Measurements from ENCODE around the gene SERPINA12.

Gene SERPINA12

GRCh38 chr14:94509356-94509755, at the start of gene SERPINA12:
Gene SERPINA12 (minus strand): TSS chr14:94509469. CDS start chr14:94498397, 11,072 bp downstream.
- DNase-seq (ENCODE audit: low read depth in 2 of 2, low spot score in 1 of 2): no peak

GRCh38 chr14:94558842-94559241, 49.6 kb upstream of the SERPINA12 start:
- DNase-seq (ENCODE audit: low read depth in 2 of 2, low spot score in 1 of 2): no peak

- DNase-seq (ENCODE audit: low read depth in 2 of 2, low spot score in 1 of 2): no peak
These were observed 48.1 kb upstream of the SERPINA12 start for GRCh38 chr14:94557327-94557726.

- DNase-seq (ENCODE audit: low read depth in 2 of 2, low spot score in 1 of 2): no peak
These were observed 46.7 kb upstream of the SERPINA12 start for GRCh38 chr14:94555991-94556390.

- no peak for DNase-seq (ENCODE audit: low read depth in 2 of 2, low spot score in 1 of 2)
These were observed 40.8 kb upstream of the SERPINA12 start for GRCh38 chr14:94550041-94550440.

- peak in 1 of 2 donors; percentile 38 for DNase-seq (ENCODE audit: low read depth in 2 of 2, low spot score in 1 of 2)
These were observed 40.0 kb upstream of the SERPINA12 start for GRCh38 chr14:94548999-94549985.

- DNase-seq (ENCODE audit: low read depth in 2 of 2, low spot score in 1 of 2): no peak
These were observed 39.1 kb upstream of the SERPINA12 start for GRCh38 chr14:94548131-94548998.

- DNase-seq (ENCODE audit: low read depth in 2 of 2, low spot score in 1 of 2): no peak
These were observed 38.5 kb upstream of the SERPINA12 start for GRCh38 chr14:94547726-94548125.

GRCh38 chr14:94547151-94547680, 37.9 kb upstream of the SERPINA12 start:
- DNase-seq (ENCODE audit: low read depth in 2 of 2, low spot score in 1 of 2): no peak

GRCh38 chr14:94545131-94545841, 36.0 kb upstream of the SERPINA12 start:
- no peak for DNase-seq (ENCODE audit: low read depth in 2 of 2, low spot score in 1 of 2)

GRCh38 chr14:94544726-94545125, 35.5 kb upstream of the SERPINA12 start:
- no peak for DNase-seq (ENCODE audit: low read depth in 2 of 2, low spot score in 1 of 2)

- no peak for DNase-seq (ENCODE audit: low read depth in 2 of 2, low spot score in 1 of 2)
These were observed 34.3 kb upstream of the SERPINA12 start for GRCh38 chr14:94543449-94544124.

GRCh38 chr14:94542811-94543440, 33.7 kb upstream of the SERPINA12 start:
- no peak for DNase-seq (ENCODE audit: low read depth in 2 of 2, low spot score in 1 of 2)

GRCh38 chr14:94542111-94542810, 33.0 kb upstream of the SERPINA12 start:
- DNase-seq (ENCODE audit: low read depth in 2 of 2, low spot score in 1 of 2): no peak

- DNase-seq (ENCODE audit: low read depth in 2 of 2, low spot score in 1 of 2): no peak
These were observed 32.1 kb upstream of the SERPINA12 start for GRCh38 chr14:94541234-94541975.

GRCh38 chr14:94540031-94540794, 30.9 kb upstream of the SERPINA12 start:
- no peak for DNase-seq (ENCODE audit: low read depth in 2 of 2, low spot score in 1 of 2)

- DNase-seq (ENCODE audit: low read depth in 2 of 2, low spot score in 1 of 2): no peak
These were observed 29.9 kb upstream of the SERPINA12 start for GRCh38 chr14:94539181-94539580.

Data from stimulated activated CD8-positive, alpha-beta memory T cell treated with anti-CD3 and anti-CD28 coated beads, Interleukin-4, amount 100 ng/mL, for 4 hours (primary cell).